Amniotic stem cell (primary cell): Measurements from ENCODE around the gene SELE.
"Not testable (repeated sequence)": the region's sequence is repeated elsewhere in the genome, so short reads cannot be mapped to it uniquely, and the experiment has no call there.

Source experiments
- DNase-seq: peaks from one replicate; lab custom pipeline; 2025; lab: John Stamatoyannopoulos, UW

Gene SELE

DNA sequence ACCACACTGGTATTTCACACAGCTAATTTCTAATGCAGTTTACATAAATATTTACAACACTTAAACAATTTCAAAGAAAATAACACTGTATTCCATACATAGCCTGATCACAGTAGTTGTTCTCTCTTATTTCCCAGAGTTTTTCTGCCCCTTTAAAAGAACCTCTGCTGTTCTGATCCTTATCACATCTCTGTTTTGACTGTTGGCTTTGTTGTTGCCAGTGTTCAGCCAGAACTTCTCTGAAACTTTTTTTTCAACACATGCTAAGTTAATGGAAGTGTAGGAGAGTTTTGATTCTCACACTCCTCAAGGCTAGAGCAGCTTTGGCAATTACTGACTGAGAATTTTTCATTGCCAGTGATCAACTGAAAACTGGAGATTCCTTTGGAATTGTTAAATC lies 11.1 kb downstream of the SELE start:
- DNase-seq, result no peak

DNA sequence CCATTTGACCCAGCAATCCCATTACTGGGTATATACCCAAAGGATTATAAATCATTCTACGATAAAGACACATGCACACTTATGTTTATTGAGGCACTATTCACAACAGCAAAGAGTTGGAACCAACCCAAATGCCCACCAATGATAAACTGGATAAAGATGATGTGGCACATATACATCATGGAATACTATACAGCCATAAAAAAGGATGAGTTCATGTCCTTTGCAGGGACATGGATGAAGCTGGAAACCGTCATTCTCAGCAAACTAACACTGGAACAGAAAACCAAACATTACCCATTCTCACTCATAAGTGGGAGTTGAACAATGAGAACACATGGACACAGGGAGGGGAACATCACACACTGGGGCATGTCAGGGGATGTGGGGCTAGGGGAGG lies 18.8 kb downstream of the SELE start:
- DNase-seq, result not testable (repeated sequence)

- not testable (repeated sequence) for DNase-seq
These were observed 20.8 kb downstream of the SELE start for GRCh38 chr1:169713090-169713489.

GRCh38 chr1:169712309-169712631 lies 21.6 kb downstream of the SELE start:
- no peak for DNase-seq

DNA sequence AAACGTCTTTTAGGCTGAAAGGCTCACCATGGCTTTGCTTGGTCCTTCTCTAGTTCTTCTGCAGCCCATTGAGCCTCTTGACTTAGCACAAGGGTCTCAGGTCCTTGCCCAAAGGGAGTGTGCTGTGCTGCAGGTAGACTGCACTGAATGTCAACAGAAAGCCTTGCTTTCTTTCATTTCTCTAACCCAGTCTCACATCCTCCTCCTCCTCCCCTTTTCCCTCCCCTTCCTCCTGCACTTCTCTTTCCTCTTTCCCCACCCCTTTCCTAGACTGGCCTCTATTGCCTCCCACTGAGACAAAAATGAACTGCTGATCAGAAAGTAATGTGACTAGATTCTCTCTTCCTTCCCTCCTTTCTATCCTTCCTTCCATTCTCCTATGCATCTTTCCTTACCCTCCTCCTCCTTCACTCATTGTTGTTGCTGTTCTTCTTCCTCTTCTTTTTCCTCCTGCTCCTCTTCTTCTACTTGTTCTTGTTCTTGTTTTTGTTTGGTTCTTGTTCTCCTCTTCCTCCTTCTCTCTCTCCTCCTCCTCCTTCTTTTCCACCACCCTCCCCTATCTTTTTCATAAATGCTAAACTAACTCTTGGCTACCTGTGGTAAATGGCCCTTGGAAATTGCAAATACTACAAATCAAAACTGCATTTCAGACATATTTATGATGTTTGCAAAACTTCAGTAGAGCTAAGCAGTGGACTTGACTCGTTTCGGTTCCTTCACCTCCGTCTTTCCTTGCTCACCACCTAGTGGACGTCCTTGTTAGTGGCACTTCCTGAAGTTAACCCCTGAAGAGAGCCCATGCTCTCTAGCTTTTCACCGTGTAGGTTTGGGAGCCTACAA lies 22.2 kb downstream of the SELE start, which contains the start of gene SELL:
SELL (minus strand) TSS at position 152 of the 840 bp plus-strand sequence; CDS start at position 30, 122 bp downstream.
- DNase-seq, result peak; percentile 12

- DNase-seq, result no peak
These were observed 25.2 kb downstream of the SELE start for GRCh38 chr1:169708647-169709046.

- no peak for DNase-seq
These were observed 25.8 kb downstream of the SELE start for GRCh38 chr1:169707912-169708604.

DNA sequence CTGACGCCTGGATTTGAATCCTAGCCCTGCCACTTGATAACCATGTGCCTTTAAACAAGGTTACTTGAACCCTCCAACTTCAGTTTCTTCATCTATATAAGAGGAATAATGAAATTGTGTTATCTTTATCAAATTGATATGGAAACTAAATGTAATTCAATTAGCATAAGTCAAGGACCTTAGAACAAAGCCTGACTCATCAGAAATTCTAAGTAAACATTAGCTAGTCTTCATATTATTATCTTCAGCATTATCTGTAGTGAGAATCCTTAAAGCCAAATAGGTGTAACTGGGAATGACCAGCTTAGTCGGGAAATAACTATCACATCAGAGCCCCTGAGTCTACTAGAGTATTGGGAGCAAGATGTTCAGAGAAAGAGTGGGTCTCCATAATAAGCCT lies 29.1 kb downstream of the SELE start:
- no peak for DNase-seq

GRCh38 chr1:169701261-169702005 lies 32.4 kb downstream of the SELE start:
- DNase-seq, result no peak

GRCh38 chr1:169699707-169700106 lies 34.2 kb downstream of the SELE start:
- no peak for DNase-seq

GRCh38 chr1:169698976-169699375 lies 34.9 kb downstream of the SELE start:
- DNase-seq, result no peak

DNA sequence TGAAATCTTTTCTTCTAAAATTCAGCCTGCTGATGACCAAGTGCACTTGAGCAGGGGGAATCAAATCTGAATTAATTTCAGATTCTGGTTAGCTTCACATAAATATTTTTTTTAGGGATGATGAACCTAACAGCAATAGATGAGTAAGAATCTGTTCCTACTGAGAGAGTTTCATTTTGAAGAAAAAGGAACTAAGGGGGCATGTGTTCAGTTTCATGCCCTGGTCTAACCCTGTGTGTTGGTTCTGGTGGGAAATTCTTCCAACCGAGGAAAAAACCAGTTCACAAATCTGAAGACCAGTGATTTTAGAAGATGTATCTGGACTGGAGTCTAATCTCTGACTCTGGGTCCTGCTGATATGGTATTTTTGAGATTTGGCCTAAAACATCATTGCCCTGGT lies 36.1 kb downstream of the SELE start:
- no peak for DNase-seq

DNA sequence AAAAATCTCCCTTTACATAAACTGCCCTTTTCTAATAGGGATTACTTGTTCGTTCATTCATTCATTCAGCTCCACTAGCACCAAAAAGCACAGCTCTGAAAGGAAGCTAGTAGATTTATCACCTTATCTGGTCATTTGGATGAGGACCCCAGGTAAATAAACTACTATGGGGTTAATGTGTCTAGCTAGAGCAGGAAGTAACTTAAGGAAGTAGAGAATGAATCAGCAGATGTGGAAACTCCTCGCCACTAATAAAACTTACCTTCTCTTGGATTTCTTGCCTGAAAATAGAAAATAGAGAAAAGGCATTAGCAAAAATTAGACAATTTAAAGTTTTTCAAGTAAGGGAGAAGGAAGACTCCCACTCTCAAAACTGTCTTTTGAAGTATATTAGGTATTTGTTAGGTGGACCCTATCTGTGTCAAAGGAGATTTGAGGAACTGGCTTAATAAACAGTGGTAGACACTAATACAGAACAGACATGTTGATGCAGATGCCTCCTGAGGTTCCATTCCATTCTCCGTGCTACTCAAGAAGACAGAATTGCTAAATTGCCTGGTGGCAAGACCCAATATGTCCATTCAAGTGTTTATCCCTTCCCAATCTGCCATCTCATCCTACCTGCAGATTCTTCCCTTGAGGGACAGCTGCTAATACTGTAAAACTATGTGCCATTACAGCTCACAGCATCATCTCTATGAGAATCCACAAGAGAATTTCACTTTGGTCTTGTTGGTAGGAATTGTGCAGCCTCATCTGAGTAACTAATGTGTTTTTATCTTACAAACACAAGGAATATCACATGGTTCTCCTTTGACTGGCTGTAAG lies 37.4 kb downstream of the SELE start:
- DNase-seq, result no peak

DNA sequence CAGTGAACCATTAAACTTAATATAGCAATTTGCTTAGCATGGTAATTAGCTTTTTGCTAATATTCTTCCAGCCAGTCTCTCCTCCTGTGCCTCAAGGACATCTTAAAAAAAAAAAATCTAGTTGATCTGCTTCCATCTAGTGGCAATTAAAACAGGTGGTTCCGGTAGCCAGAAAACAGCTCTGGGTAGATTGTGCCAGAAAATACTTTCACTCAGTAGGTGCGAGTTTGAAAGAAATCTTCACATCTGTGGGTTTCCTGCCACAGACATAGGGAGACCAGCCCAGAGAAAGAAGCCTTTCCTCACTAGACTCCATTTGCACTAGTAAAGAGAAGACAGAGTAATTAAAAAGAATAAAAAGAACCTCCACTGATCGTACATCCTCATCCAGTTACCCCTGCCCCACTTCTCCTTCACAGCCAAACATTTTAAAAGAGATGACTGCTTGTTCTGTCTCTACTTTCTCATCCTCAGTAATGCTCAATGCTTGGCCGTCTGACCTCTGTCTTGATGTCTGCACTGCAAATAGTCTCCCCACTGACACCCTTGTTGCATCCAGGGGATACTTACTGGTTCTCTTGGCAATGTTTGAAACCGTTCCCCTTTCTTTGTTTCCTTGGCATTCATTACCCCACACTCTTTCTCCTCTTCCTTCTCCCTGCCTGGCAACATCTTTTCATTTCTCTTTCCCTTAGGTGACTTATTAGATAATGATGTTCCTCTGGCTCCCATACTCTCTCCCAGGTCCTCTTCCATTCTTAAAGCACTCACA lies 39.4 kb downstream of the SELE start:
- DNase-seq, result no peak

GRCh38 chr1:169692756-169693460 lies 41.0 kb downstream of the SELE start:
- no peak for DNase-seq

DNA sequence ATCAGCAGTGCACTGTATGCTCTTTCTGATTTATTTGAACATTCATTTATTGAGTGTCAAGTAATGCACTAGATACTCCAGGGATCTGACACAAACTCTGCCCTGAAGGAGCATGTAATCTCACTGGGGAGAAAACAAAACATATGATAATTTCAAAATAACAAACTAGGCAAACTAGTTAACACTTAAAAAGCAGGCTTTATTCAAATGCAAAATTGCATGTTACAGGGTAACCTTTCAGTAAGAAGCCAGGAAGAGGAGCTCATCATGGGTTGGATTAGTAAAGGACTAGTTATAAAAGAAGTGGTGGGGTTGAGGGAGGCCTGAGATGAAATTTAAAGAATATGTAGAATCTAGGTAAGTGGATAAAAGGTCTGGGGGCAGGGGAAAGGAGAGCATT lies 43.4 kb downstream of the SELE start:
- DNase-seq, result no peak

- DNase-seq, result no peak
These were observed 44.5 kb downstream of the SELE start for GRCh38 chr1:169689395-169689794.

DNA sequence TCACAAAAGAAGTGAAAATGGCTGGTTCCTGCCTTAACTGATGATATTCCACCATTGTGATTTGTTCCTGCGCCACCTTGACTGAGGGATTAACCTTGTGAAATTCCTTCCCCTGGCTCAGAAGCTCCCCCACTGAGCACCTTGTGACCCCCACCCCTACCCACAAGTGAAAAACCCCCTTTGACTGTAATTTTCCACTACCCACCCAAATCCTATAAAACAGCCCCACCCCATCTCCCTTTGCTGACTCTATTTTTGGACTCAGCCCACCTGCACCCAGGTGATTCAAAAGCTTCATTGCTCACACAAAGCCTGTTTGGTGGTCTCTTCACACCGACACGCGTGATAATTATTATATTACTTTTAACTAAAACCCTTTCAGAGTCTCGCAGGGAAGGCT lies 45.5 kb downstream of the SELE start:
- not testable (repeated sequence) for DNase-seq

DNA sequence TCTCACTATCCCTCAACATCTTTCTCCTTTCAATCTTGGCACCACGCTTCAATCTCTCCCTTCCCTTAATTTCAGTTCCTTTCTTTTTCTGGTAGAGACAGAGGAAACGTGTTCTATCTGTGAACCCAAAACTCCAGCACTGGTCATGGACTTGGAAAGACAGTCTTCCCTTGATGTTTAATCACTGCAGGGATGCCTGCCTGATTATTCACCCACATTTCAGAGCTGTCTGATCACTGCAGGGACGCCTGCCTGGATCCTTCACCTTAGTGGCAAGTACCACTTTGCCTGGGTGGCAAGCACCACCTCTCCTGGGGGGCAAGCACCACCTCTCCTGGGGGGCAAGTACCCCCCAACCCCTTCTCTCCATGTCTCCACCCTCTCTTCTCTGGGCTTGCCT lies 50.2 kb downstream of the SELE start:
- no peak for DNase-seq

- DNase-seq, result not testable (repeated sequence)
These were observed 50.7 kb downstream of the SELE start for GRCh38 chr1:169683168-169683567.
